Measurements from ENCODE around the gene CA10. TPM values are rescaled to one million over a fixed set of nuclear protein-coding genes. Genes with fewer than 3 reads are reported as not detected.

Gene CA10
- total and polyA plus RNA-seq, 2 donors (not counting 3 experiments of a cell fraction or from before 2014, with no cell fraction given), result not detected

DNA sequence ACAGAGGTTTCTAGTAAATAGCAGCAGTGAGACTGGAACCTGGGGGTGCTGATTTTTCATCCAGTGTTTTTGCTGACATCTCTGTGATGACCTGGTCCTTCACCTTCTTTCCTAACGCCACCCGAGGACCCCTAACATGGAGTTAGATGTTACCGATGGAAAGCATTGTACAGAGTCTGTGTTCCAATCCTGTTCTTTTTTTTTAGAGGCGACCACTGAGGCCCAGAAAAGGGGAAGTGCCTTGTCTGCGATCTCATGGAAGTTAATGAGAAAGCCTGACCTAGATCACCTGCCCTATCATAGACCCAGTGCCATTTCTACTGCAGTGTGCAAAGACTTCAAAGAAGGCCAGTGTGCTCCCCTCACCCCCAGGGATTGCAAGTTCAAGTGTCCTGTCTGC is 362.5 kb downstream of the CA10 start:
- no TSS peak for BruUV-seq (replicated peaks)
- intact Hi-C loops (cut with micrococcal nuclease), result no loop called here

More for the DNA sequence above, 362.5 kb downstream of the CA10 start:
- Histone ChIP-seq H3K9ac (replicated peaks; ENCODE audit: extremely low read depth, insufficient read depth, low read length) (no peak overlapping the region), H3K27me3 (ENCODE audit: control insufficient read depth in 2 of 2, insufficient read depth in 2 of 2, low read length in 2 of 2) (no peaks in the 10 kb centered on the region), H3K4me1 (ENCODE audit: control insufficient read depth, extremely low read depth, insufficient read depth, low read length) (no peaks in the 10 kb centered on the region), H3K9me3 (replicated peaks; ENCODE audit: control insufficient read depth, insufficient read depth, low read length) (no peaks in the 10 kb centered on the region), H3K4me3 (replicated peaks in 1 of 3; ENCODE audit: insufficient read depth in 1 of 3, low read depth in 1 of 3, low read length in 3 of 3) (no peak overlapping the region), H3K79me2 (ENCODE audit: control insufficient read depth, insufficient read depth, low read length) (no peaks in the 10 kb centered on the region), H3K36me3 (ENCODE audit: control insufficient read depth in 2 of 2, extremely low read depth in 1 of 2, insufficient read depth in 2 of 2, low read length in 2 of 2) (no peaks in the 10 kb centered on the region), H3K4me2 (ENCODE audit: insufficient read depth, low read length) (no peak overlapping the region), H4K20me1 (replicated peaks; ENCODE audit: control insufficient read depth, extremely low read depth, insufficient read depth, low read length) (no peaks in the 10 kb centered on the region), H2AFZ (ENCODE audit: low read depth, low read length) (no peak overlapping the region), H3K27ac (ENCODE audit: insufficient read depth, low read depth, low read length) (no peak overlapping the region), H3K9me1 (replicated peaks; ENCODE audit: control insufficient read depth, extremely low read depth, insufficient read depth, low read length) (no peaks in the 10 kb centered on the region)
- TF ChIP-seq MYC (IDR thresholded peaks at IDR 0.05; ENCODE audit: low read depth, low read length) (no peak), FOS (IDR thresholded peaks at IDR 0.05; ENCODE audit: borderline replicate concordance, insufficient read depth, low read length) (no peak), EZH2 (IDR thresholded peaks at IDR 0.05; ENCODE audit: borderline replicate concordance, low read depth, low read length, severe bottlenecking) (no peak), JUN (IDR thresholded peaks at IDR 0.05; ENCODE audit: borderline replicate concordance, insufficient read depth, insufficient read length, low read depth) (no peak), POLR2A (IDR thresholded peaks at IDR 0.05; ENCODE audit: low read depth, low read length) (no peak), POLR2AphosphoS5 (IDR thresholded peaks at IDR 0.05; ENCODE audit: insufficient read depth, low read depth, low read length) (no peak), GATA2 (IDR thresholded peaks at IDR 0.05; ENCODE audit: insufficient read depth, insufficient read length, low read depth, low read length) (no peak)
- TF ChIP-seq, protein P1, sequence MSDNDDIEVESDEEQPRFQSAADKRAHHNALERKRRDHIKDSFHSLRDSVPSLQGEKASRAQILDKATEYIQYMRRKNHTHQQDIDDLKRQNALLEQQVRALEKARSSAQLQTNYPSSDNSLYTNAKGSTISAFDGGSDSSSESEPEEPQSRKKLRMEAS (IDR thresholded peaks at IDR 0.05; ENCODE audit: insufficient read depth, insufficient read length), result no peak
- TF ChIP-seq, protein P2, sequence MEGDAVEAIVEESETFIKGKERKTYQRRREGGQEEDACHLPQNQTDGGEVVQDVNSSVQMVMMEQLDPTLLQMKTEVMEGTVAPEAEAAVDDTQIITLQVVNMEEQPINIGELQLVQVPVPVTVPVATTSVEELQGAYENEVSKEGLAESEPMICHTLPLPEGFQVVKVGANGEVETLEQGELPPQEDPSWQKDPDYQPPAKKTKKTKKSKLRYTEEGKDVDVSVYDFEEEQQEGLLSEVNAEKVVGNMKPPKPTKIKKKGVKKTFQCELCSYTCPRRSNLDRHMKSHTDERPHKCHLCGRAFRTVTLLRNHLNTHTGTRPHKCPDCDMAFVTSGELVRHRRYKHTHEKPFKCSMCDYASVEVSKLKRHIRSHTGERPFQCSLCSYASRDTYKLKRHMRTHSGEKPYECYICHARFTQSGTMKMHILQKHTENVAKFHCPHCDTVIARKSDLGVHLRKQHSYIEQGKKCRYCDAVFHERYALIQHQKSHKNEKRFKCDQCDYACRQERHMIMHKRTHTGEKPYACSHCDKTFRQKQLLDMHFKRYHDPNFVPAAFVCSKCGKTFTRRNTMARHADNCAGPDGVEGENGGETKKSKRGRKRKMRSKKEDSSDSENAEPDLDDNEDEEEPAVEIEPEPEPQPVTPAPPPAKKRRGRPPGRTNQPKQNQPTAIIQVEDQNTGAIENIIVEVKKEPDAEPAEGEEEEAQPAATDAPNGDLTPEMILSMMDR (IDR thresholded peaks at IDR 0.05; ENCODE audit: extremely low read depth in 1 of 2, insufficient read depth in 1 of 2, low read depth in 1 of 2, low read length in 2 of 2), result no peak
- dilution Hi-C loops (cut with MboI; ENCODE audit: extremely low pct_ligation_motif_present, low sequenced_read_pairs), result no loop called here
- POLR2A ChIA-PET, result no interaction called here
- CTCF ChIA-PET, result no interaction called here
- FAIRE-seq (no peak), DNase-seq (ENCODE audit: low read depth, low spot score) (no peak)
